ENCODE measurements around the gene GFOD1. TPM values are rescaled to one million over a fixed set of nuclear protein-coding genes. Genes with fewer than 3 reads are reported as not detected.
"Not testable (repeated sequence)": the region's sequence is repeated elsewhere in the genome, so short reads cannot be mapped to it uniquely, and the experiment has no call there.

Gene GFOD1
- total RNA-seq, 1 donor: 17.5 TPM

DNA sequence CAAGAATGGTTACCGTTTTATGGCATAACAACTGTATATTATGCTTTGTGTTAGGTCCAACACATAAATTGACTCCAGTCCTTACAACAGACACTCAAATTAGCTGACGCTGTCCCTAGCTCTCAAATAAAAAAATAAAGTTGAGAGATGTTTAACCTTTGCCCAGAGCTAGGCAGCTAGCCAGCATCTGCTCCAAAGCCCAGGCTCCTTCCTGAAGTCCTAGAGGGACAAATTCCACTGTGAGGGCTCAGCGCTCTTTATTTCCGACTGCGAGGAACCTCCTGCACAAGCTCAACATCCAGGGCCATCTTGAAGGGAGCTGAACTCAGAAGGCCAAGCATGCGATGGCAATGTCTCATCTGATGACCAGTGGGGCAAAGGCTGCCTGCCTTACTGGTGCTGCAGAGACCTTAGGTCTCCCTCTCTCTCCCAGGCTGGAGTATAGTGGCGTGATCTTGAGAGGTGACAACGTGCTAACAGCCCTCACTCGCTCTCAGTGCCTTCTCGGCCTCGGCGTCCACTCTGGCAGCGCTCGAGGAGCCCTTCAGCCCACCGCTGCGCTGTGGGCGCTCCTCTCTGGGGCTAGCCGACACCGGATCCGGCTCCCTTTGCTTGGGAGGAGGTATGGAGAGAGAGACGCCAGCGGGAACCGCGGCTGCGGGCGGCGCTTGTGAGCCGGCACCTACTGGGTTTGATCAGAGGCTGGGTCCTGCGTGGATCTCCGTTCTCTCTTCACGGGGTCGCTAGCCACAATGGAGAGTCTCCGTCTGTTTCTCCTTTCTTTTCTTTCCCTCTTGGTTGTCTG is 24.7 kb upstream of the GFOD1 start:
- no peak for DNase-seq (ENCODE audit: low read depth in 2 of 3, low spot score in 2 of 3)

DNA sequence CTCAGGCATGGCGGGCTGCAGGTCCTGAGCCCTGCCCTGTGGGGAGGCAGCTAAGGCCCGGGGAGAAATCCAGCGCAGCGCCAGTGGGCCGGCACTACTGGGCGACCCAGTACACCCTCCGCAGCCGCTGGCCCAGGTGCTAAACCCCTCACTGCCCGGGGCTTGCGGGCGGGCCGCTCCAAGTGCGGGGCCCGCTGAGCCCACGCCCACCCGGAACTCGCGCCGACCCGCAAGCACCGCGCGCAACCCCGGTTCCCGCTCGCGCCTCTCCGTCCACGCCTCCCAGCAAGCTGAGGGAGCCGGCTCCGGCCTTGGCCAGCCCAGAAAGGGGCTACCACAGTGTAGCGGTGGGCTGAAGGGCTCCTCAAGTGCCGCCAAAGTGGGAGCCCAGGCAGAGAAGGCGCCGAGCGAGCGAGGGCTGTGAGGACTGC is 23.8 kb upstream of the GFOD1 start:
- DNase-seq (ENCODE audit: low read depth in 2 of 3, low spot score in 2 of 3): not testable (repeated sequence)

DNA sequence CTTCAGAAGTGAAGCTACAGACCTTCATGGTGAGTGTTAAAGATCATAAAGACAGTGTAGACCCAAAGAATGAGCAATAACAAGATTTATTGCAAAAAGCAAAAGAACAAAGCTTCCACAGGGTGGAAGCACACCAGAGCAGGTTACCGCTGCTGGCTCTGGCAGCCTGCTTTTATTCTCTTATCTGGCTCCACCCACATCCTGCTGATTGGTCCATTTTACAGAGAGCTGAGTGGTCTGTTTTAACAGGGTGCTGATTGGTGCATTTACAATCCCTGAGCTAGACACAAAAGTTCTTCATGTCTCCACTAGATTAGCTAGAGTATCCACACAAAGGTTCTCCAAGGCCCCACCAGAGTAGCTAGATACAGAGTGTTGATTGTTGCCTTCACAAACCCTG is 23.0 kb upstream of the GFOD1 start:
- DNase-seq (ENCODE audit: low read depth in 2 of 3, low spot score in 2 of 3): not testable (repeated sequence)

DNA sequence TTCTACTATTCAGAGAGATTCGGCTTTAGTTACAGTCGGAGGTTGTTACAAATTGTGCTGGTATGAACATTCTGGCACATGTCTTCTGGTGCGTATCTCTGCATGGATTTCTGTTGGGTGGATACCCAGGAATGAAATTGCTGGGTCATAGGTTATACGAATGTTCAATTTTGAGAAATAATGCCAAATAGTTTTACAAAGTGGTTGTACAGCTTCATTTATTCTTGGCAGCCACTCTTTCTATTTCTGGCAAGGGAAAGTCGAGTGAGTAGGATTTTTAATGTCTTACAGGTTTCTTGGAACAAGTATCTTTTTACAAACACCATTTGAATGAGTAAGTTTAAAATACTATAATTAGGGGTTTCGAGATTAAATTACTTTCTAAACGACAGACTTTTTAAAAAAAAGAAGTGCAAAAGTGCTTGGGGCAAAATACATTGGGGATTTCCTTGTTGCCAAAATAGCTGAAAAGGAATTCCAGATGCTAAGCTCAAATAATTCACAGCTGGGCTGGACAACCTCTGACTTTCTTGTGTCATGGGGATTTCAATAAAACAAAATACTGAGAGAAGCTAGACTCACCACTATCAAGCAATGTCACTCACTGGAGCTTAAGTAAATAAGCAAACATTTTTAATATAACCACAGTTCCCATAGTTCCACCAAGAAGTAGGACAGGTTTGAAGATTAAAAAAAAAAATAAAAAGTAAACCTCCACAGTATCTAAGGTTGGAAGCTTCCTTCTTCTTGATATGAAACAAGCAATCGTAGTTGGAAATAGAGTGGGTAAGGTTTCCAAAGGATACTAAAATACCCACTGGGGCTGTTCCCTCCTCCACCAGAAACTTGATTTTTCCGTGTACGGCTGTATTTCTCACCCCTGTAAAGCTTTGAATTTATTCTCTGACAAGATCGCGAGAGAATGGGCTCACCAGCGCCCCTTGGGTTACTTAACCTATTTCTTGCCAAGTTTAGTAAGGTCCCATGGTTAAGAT is 21.6 kb upstream of the GFOD1 start:
- no peak for DNase-seq (ENCODE audit: low read depth in 2 of 3, low spot score in 2 of 3)

DNA sequence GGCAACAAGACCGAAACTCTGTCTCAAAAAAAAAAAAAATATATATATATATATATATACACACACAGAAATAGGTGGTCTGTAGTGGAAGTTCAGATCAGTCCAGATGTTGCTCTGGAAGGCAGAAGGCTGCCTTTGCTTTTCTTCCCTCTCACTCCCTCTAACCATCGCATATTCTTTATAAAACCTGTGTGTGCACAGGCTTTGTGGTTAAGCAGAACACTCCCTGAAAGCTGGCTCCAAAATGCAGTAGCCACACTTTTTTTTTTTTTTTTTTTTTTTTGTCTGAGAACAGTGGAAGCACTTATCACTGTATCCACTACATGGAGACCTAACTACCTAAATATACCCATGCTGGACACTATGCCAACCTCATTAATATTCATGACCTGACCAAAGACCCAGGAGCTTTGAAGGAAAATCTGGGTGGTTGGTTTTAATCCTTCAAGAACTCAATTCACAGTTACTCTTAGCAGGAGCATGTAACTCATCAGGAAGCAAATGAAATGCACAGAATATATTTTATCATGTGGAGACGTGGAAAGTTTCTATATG is 20.0 kb upstream of the GFOD1 start:
- DNase-seq (ENCODE audit: low read depth in 2 of 3, low spot score in 2 of 3): peak in 1 of 3 donors; percentile 51

DNA sequence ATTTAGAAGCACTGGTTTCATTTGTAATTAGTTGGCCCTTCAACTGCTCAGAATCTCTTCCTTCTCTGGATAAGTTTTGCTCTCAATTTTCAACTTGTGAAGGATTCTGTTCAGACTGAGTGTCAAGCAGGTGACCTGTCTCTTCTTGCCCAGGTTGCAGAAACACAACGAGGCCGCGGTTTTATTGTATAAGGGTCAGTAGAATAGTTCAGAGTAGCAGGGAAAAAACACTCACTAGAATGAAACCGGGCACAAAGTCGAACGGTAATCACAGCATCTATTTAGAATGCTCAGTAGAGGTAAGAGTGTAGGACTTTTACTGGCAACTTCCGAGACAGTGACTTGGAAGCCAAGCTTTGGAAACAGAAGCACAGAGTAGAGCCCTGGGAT is 17.9 kb upstream of the GFOD1 start:
- no peak for DNase-seq (ENCODE audit: low read depth in 2 of 3, low spot score in 2 of 3)

DNA sequence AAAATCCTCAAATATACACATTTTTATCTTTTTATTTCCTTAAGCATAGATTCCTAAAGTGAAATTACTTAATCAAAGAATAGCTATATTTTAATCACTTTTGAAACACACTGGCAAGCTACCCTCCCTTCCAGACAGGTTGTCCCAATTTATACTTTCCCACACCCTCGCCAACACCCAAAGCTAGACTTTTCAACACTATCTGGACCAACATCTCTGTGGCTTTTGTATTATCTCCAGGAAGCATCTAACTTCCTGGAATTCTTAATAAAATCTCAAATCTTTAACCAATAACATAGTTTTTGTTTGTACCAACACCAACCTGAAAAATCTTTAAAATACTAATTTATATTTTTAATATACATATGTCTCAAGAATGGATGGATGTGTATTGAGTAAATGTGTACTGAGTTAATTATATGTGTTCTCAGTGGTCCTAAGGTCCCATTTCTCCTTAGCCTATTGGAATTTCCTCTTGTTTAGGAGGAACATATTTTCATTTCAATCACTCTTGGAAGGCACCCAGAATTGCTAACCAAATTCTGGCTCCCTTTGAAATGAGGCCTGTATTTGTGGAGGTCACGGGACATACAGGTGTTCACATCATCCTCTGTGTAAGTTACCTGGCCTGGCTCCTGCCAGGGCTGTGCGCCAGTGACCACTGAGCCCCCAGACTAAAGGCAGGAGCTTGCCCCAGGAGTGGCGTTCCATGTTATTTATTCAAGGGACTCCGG is 17.4 kb upstream of the GFOD1 start:
- peak in 1 of 3 donors; percentile 48 for DNase-seq (ENCODE audit: low read depth in 2 of 3, low spot score in 2 of 3)

DNA sequence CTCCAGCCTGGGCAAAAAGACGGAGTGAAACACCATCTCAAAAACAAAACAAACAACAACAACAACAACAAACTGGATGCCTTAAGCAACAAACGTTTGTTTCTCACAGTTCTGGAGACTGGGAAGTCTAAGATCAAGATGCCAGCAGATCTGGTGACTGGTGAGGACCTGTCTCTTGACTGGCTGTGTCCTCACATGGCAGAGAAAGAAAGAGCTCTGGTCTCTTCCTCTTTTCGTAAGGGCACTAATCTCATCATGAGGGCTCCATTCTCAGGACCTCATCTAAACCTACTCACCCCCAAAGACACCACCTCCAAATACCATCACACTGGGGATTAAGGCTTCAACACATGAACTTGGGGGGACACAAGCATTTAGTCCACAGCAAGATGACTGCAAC is 13.5 kb upstream of the GFOD1 start:
- DNase-seq (ENCODE audit: low read depth in 2 of 3, low spot score in 2 of 3): no peak

DNA sequence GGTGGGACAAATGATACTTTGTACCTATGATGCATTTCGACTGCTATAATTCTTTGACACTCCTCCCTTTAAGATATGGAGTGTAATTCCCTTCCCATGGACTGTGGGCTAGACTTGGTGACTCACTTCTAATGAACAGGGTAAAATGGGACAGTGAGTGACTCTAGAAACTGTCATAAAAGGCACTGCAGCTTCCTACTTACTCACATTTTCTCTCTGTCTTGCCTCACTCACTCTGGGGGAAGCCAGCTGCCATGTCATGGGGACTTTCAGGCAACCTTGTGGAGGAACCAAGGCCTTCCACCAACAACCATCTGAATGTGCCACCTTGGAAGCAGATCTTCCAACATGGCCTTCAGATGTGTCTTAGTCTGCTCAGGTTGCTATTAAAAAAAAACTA is 12.9 kb upstream of the GFOD1 start:
- no peak for DNase-seq (ENCODE audit: low read depth in 2 of 3, low spot score in 2 of 3)

DNA sequence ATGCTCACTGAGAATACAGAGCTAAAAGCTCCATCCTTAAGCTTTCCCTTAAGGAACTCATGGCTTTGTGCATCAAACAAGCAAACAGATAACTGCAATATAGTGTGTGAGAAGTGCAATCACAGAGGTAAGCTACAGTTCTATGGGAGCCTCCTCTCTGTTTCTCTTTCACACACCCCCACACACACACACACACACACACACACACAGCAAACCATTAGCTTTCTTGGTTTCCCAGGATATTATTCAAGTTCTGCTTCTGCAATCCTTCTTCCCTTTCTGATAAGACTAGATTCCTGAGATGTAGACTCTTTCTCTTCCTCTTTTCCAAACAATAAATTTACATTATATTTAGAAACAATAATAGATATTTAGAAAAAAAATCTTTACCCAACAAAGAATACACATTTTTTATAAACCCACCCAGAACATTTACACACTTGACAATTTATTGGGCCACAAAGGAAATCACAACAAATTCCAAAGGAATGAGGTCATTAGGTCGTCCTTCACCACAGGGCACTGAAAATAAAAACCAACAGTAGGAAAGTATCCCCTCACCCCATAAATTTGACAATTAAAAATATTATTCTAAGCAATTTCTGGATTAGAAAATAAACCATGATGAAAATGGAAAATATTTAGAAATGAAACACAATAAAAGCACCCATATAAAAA is 9.3 kb upstream of the GFOD1 start:
- DNase-seq (ENCODE audit: low read depth in 2 of 3, low spot score in 2 of 3): no peak

DNA sequence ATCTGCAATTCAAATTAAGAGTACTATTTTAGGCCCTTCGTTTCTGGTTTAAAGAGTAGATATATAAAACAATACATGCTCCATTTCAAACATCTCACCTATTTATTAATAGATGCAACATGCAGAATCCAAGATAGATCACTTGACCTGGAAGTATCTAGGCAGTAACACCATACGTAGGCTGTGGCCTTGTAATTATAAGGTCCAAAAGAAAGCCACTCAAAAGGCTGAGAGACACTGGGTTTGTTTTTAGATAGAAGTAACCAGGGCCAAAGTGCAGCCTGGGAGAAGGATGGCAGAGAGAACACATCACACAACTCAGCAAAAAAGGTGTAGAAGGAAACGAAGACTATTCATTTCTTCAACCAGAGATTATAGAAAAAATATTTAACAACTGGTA is 8.4 kb upstream of the GFOD1 start:
- DNase-seq (ENCODE audit: low read depth in 2 of 3, low spot score in 2 of 3): no peak

DNA sequence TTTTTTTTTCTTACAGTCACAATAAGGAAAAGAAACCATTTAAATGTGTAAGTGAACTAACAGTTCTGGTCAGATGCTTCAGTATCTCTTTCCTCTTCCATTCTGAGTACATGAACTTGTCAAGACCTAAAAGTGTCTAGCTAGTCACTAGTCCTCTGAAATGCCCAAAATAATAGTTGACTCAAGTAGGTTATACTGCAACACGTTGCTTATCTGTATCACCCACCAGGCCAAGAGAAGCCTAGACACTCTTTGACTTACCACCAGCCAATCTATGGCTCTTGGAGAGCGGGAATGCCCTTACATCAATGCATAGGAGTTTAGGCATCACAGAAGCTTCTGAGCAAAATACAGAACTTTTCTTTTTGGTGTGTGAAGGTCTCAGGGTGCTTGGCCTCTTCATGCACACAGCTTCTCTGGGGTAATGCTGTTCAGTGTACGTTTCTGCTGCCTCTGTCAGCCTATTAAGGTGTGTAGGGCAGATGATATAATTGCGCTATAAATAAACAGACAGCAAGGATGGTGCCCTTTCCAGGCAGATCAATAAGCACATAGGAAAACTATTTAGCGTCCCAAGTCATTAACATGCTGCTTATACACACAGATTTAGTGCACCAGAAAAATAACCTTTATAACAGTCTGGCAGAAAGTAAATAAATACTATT is 7.8 kb upstream of the GFOD1 start:
- no peak for DNase-seq (ENCODE audit: low read depth in 2 of 3, low spot score in 2 of 3)

DNA sequence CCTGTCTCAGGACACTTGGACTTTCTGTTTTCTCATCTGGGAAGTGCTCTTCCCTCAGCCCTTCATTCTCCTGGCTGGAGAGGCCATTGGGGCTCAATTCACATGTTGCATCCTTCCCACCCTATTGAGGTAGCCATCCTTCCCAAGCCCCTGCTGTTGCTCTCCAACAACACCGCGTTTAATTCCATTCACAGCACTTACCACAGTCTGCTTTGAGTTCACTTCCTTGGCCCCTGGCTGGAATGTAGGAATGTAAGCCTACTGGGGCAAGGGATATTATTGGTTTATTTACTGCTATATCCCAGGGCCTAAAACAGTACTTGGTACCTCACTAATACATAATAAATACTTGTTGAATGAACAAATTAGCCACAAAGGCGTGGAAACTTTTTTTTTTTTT is 6.7 kb upstream of the GFOD1 start:
- DNase-seq (ENCODE audit: low read depth in 2 of 3, low spot score in 2 of 3): no peak

DNA sequence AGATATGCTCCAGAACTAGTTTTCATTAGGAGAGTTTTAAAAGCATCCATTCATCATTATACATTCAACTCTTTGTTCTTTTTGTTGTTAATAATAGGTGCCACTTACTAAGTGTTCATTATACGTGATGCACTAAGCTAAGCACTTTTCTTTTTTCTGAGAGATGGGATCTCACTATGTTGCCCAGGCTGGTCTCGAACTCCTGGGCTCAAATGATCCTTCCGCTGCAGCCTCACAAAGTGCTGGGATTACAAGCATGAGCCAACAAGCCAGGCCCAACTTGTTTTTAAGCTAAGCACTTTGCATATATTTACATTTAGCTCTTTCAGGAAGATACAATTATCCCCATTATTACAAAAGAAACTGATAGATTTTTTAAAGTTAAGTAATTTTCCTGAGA is 5.7 kb upstream of the GFOD1 start:
- DNase-seq (ENCODE audit: low read depth in 2 of 3, low spot score in 2 of 3): no peak

DNA sequence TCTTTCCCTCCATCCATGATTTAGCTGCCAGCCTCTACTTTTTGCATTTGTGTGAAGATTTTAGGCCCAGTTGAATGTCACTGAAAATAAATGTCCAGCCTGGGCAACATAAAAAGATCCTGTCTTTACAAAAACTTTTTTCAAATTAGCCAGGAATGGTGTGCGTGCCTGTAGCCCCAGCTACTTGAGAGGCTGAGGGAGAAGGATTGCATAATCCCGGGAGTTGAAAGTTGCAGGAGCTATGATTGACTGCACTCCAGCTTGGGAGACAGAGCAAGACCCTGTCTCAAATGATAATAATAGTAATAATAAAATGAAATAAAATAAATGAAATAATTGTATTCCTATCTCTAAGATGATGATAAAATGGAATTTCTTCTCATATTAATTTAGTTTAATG is 5.0 kb upstream of the GFOD1 start:
- no peak for DNase-seq (ENCODE audit: low read depth in 2 of 3, low spot score in 2 of 3)

DNA sequence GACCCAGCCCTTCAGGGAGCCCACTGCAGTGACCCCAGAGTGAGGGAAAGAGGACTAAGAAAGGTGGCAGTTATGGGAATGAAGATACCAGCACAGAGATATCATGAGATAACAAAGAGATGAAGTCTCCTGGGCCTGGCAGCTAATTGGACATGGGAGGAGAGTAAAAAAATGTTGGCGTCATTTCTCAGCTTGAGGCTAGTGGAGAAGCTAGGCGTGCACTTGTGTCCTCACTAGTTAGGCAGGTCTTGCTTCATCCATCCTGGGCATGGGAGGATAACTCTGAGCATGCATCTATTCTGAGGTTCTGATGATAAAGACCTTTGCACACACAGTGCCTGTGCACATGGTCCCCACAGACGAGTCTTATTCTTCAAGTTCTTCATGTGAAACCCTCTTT is 4.1 kb upstream of the GFOD1 start:
- no peak for DNase-seq (ENCODE audit: low read depth in 2 of 3, low spot score in 2 of 3)

DNA sequence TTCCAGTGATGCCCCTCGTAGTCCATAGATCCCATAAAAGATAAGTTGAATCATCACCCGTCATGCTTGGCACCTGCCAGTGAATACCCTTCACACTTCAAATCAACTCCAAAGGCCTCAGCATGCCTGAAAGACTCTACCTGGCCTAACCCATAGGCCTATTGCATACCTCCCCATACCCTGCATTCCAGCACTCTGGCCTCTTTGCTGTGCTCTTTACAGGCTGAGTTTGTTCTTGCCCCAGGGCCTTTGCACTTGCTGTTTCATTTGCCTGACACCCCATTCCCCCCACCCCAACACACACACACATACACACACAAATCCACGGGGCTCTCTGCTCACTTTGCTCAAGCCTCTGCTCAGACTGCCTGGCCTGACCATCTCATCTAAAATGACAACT is 3.0 kb upstream of the GFOD1 start:
- no peak for DNase-seq (ENCODE audit: low read depth in 2 of 3, low spot score in 2 of 3)

DNA sequence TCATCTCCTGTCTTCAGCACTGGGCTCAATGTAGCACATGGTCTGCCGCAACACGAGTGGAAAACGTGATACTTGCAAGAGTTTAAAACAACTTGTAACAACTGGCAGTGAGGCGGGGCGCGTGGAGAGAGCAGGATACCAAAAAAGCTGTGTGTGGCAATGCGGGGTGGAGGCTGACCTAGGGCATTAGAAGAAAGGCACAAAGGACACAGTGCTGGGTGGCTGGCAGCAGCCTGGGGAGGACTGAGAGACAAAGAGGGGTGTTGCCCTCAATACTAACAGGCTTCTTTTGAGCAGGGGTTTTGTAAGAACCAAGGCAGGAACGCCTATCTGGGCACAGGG is 1.5 kb upstream of the GFOD1 start:
- DNase-seq (ENCODE audit: low read depth in 2 of 3, low spot score in 2 of 3): no peak

DNA sequence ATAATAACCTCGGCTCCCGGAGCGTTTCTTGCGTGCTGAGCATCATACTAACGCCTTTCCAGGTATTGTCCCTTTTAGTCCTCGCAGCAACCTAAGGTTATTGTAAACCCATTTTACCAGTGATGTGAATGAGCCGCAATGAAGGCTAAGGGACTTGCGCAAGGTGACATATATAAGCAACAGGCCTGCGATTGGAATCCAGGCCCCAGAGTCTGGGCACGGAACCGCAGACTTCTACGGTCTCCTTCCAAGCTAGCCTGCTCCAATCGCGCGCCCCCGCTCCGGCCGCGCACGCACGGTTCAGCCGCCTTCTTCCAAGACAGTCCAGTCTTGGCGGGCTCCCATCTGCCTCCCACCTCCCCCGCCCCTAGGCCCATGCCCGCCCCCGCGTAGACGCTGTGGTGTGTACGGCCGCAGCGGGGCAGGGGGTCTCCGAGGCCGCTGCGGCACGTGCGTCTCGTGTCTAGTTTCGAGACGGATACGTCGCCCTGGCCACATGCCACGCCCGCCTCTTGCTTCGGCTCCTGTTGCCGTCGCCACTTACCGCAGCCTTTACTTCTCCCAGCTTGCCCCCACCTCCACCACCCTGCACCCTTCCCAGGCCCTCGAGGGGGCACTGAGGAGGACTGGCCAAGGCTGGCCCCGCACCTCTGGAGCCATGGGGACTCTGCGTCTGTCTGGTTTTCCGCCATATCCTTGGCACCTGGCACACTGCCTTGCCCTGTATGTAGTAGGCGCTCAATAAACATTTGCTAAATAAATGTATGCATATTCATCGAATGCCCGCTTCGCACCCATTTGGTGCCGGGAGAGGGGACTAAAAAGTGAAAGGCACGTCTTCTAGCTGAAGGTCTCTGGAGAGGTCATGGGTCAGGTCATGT is 855 bp upstream of the GFOD1 start:
- DNase-seq (ENCODE audit: low read depth in 2 of 3, low spot score in 2 of 3): peak in 2 of 3 donors; percentile 45 to 62
